ENCODE measurements around the gene NUDT17. TPM values are rescaled to one million over a fixed set of nuclear protein-coding genes. Genes with fewer than 3 reads are reported as not detected.

The NUDT17 gene
- polyA plus RNA-seq, 1 of the 3 experiments (the other 2 are of a cell fraction) = 8.1 TPM

DNA sequence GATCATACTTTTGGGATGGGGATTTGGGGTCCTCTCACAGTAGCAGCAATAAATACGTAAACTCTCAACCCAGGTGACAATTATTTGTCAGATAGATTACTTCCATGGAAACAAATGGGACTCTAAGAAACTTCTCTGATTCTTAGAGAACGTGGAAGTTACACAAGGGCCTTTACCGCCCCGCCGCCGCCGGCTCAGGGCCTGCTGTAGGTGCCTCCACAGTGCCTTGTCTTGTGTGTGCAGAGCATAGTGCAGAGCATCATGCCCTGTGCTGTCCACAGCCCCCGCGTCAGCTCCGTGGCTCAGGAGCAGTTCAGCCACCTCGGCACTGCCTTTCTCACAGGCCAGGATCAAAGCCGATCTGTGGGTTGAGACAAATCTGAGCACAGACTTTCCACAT lies 29.2 kb downstream of the NUDT17 start (continued):
- TF ChIP-seq, protein P1, sequence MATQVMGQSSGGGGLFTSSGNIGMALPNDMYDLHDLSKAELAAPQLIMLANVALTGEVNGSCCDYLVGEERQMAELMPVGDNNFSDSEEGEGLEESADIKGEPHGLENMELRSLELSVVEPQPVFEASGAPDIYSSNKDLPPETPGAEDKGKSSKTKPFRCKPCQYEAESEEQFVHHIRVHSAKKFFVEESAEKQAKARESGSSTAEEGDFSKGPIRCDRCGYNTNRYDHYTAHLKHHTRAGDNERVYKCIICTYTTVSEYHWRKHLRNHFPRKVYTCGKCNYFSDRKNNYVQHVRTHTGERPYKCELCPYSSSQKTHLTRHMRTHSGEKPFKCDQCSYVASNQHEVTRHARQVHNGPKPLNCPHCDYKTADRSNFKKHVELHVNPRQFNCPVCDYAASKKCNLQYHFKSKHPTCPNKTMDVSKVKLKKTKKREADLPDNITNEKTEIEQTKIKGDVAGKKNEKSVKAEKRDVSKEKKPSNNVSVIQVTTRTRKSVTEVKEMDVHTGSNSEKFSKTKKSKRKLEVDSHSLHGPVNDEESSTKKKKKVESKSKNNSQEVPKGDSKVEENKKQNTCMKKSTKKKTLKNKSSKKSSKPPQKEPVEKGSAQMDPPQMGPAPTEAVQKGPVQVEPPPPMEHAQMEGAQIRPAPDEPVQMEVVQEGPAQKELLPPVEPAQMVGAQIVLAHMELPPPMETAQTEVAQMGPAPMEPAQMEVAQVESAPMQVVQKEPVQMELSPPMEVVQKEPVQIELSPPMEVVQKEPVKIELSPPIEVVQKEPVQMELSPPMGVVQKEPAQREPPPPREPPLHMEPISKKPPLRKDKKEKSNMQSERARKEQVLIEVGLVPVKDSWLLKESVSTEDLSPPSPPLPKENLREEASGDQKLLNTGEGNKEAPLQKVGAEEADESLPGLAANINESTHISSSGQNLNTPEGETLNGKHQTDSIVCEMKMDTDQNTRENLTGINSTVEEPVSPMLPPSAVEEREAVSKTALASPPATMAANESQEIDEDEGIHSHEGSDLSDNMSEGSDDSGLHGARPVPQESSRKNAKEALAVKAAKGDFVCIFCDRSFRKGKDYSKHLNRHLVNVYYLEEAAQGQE (IDR thresholded peaks at IDR 0.05; ENCODE audit: low read depth, low read length) = no peak
- no peak for TF ChIP-seq FOSL2 (IDR thresholded peaks at IDR 0.05; ENCODE audit: borderline replicate concordance, low read depth)

- Histone ChIP-seq H2AFZ (ENCODE audit: low read depth) (no peak overlapping the region), H3F3A (replicated peaks; ENCODE audit: insufficient read depth) (no peaks in the 10 kb centered on the region), H3K79me2 (ENCODE audit: insufficient read depth) (no peaks in the 10 kb centered on the region), H3K27me3 (ENCODE audit: insufficient read depth) (no peaks in the 10 kb centered on the region), H3K36me3 (replicated peaks in 1 of 2; ENCODE audit: control insufficient read depth in 1 of 2, insufficient read depth in 2 of 2, low read length in 1 of 2) (no peaks in the 10 kb centered on the region), H3K9me2 (no peaks in the 10 kb centered on the region), H3K27ac (ENCODE audit: low read depth in 2 of 2, low read length in 1 of 2) (no peak overlapping the region), H3K4me1 (ENCODE audit: control insufficient read depth in 1 of 2, insufficient read depth in 2 of 2, low read depth in 1 of 2, low read length in 1 of 2) (no peaks in the 10 kb centered on the region; a peak in 1 of 4 replicates), H3K9ac (no peak overlapping the region), H3K4me3 (ENCODE audit: low read depth in 2 of 2, low read length in 1 of 2) (no peak overlapping the region), H3K9me3 (no peaks in the 10 kb centered on the region), H3K4me2 (no peak overlapping the region), H4K20me1 (ENCODE audit: insufficient read depth) (no peaks in the 10 kb centered on the region)
- CTCF ChIA-PET = interaction anchor here (2.9 to 4.6 kb wide), 2 partner anchors 13 to 33 kb away, joined by 9 to 37 read pairs; partner anchors contain the start of gene NUDT17
- DNase-seq = no peak
- TF ChIP-seq FOXJ3 (CRISPR knock-in tag; IDR thresholded peaks at IDR 0.05) (no peak), ELF1 (IDR thresholded peaks at IDR 0.05) (no peak), RFX5 (IDR thresholded peaks at IDR 0.05; ENCODE audit: low read length) (no peak), MXI1 (IDR thresholded peaks at IDR 0.05; ENCODE audit: low read depth, low read length) (no peak), USF1 (IDR thresholded peaks at IDR 0.05; ENCODE audit: borderline replicate concordance, low read depth) (no peak), SIN3A (IDR thresholded peaks at IDR 0.05; ENCODE audit: borderline replicate concordance, low read depth, low read length) (no peak), POLR2AphosphoS5 (IDR thresholded peaks at IDR 0.05; ENCODE audit: low read depth, low read length) (no peak), EZH2phosphoT487 (IDR thresholded peaks at IDR 0.05; ENCODE audit: borderline replicate concordance, low read depth) (no peak), MAX (IDR thresholded peaks at IDR 0.05; ENCODE audit: low read depth) (no peak), RAD21 (IDR thresholded peaks at IDR 0.05; ENCODE audit: low read length) (no peak), MEF2A (IDR thresholded peaks at IDR 0.05; ENCODE audit: borderline replicate concordance, low read depth) (no peak), NRF1 (IDR thresholded peaks at IDR 0.05; ENCODE audit: low read depth, low read length) (no peak), ZBTB33 (IDR thresholded peaks at IDR 0.05; ENCODE audit: borderline replicate concordance, low read depth) (no peak), RXRA (IDR thresholded peaks at IDR 0.05; ENCODE audit: borderline replicate concordance, low read depth) (no peak), CHD2 (IDR thresholded peaks at IDR 0.05; ENCODE audit: low read length, partially characterized antibody) (no peak)
- 81% methylated on average over 7 of the region's 7 CpGs for WGBS (ENCODE audit: low lambda C conversion rate)
- POLR2A ChIA-PET = no interaction called here
Observed at GRCh38 chr1:145877923-145878486, 32.6 kb downstream of the NUDT17 start.
